ENCODE data around the gene APOOL. TPM values are rescaled to one million over a fixed set of nuclear protein-coding genes. Genes with fewer than 3 reads are reported as not detected.

The APOOL gene
- total RNA-seq, 1 experiment from 2014 or later = 21.7 TPM

DNA sequence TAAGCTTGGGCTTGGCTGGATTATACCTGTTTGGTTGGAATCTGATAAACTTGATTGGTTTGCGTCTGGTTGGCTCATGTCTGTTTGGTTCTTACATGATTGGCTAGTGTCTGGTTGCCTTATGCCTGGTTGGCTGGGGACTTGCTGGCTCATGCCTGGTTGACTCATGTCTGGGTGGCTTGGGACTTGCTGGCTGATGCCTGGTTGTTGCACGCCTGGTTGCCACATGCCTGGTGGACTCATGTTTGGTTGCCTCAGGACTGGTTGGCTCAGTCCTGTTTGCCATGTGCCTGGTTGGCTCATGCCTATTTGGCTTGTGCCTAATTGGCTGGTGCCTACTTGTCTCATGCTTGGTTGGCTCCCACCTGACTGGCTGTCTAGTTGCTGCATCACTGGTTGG, 104.5 kb downstream of the APOOL start:
- H3K4me2 ChIP-seq = no peak overlapping the region
- no peaks in the 10 kb centered on the region for H3K27me3 ChIP-seq (ENCODE audit: insufficient read depth, low read depth)
- POLR2A ChIA-PET (ENCODE audit: unreplicated experiment) = no interaction called here
- no peaks in the 10 kb centered on the region for H3K36me3 ChIP-seq (ENCODE audit: low read depth)
- TF ChIP-seq, protein P1, sequence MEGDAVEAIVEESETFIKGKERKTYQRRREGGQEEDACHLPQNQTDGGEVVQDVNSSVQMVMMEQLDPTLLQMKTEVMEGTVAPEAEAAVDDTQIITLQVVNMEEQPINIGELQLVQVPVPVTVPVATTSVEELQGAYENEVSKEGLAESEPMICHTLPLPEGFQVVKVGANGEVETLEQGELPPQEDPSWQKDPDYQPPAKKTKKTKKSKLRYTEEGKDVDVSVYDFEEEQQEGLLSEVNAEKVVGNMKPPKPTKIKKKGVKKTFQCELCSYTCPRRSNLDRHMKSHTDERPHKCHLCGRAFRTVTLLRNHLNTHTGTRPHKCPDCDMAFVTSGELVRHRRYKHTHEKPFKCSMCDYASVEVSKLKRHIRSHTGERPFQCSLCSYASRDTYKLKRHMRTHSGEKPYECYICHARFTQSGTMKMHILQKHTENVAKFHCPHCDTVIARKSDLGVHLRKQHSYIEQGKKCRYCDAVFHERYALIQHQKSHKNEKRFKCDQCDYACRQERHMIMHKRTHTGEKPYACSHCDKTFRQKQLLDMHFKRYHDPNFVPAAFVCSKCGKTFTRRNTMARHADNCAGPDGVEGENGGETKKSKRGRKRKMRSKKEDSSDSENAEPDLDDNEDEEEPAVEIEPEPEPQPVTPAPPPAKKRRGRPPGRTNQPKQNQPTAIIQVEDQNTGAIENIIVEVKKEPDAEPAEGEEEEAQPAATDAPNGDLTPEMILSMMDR (conservative IDR thresholded peaks at IDR 0.05) = no peak
- no peak for TF ChIP-seq EZH2 (IDR thresholded peaks at IDR 0.05; ENCODE audit: low read depth)
- H3K9me3 ChIP-seq (ENCODE audit: insufficient read depth, low read depth) = no peaks in the 10 kb centered on the region
- intact Hi-C loops (cut with micrococcal nuclease; ENCODE audit: unreplicated experiment) = no loop called here
- CTCF ChIA-PET = no interaction called here
- H3K4me1 ChIP-seq (replicated peaks; ENCODE audit: insufficient read depth) = no peaks in the 10 kb centered on the region
- no TSS peak for BruUV-seq (replicated peaks)
- no peaks in the 10 kb centered on the region for H3K9me2 ChIP-seq (ENCODE audit: insufficient read depth)
- no peak overlapping the region for H2AFZ ChIP-seq
- H3K27ac ChIP-seq = no peak overlapping the region
- H3K4me3 ChIP-seq = no peak overlapping the region
- no peaks in the 10 kb centered on the region for H3F3A ChIP-seq (ENCODE audit: insufficient read depth, low read depth)
- DNase-seq = no peak
- no peaks in the 10 kb centered on the region for H4K20me1 ChIP-seq (ENCODE audit: insufficient read depth)
- H3K79me2 ChIP-seq (ENCODE audit: low read depth) = no peaks in the 10 kb centered on the region

DNA sequence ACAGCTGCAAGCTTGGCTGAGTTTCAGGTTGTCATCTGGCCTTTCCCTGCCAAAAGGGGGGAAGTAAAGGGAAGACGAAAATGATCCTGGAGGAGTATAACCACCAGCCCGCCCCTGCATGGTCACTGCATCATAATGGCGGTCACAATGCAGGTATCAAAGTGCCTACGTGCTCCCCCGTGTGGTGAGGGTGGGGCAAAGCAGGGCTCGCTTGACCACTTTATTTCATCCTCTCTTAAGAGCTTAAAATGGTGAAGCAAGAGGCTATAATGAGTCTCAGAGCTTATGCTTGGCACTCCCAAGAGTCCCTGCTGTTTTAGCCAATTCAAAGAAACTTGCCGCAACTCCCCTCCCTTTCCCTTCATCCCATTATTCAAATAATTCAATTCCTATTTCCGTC, 105.6 kb downstream of the APOOL start:
- BruUV-seq (replicated peaks) = no TSS peak
- Histone ChIP-seq H2AFZ (no peak overlapping the region), H3K9me2 (ENCODE audit: insufficient read depth) (no peaks in the 10 kb centered on the region), H3K4me2 (no peak overlapping the region), H3K27ac (no peak overlapping the region), H3K4me1 (replicated peaks; ENCODE audit: insufficient read depth) (no peaks in the 10 kb centered on the region), H3K9me3 (ENCODE audit: insufficient read depth, low read depth) (no peaks in the 10 kb centered on the region), H3K27me3 (ENCODE audit: insufficient read depth, low read depth) (no peaks in the 10 kb centered on the region), H3K36me3 (ENCODE audit: low read depth) (no peaks in the 10 kb centered on the region), H3K79me2 (ENCODE audit: low read depth) (no peaks in the 10 kb centered on the region), H3K4me3 (no peak overlapping the region), H3F3A (ENCODE audit: insufficient read depth, low read depth) (no peaks in the 10 kb centered on the region), H4K20me1 (ENCODE audit: insufficient read depth) (no peaks in the 10 kb centered on the region)
- POLR2A ChIA-PET (ENCODE audit: unreplicated experiment) = no interaction called here
- DNase-seq = peak in 1 of 2 experiments; percentile 7
- TF ChIP-seq EZH2 (IDR thresholded peaks at IDR 0.05; ENCODE audit: low read depth) = no peak
- TF ChIP-seq, protein P1 (conservative IDR thresholded peaks at IDR 0.05) = peak; percentile 61
- intact Hi-C loops (cut with micrococcal nuclease; ENCODE audit: unreplicated experiment) = no loop called here
- CTCF ChIA-PET = no interaction called here

DNA sequence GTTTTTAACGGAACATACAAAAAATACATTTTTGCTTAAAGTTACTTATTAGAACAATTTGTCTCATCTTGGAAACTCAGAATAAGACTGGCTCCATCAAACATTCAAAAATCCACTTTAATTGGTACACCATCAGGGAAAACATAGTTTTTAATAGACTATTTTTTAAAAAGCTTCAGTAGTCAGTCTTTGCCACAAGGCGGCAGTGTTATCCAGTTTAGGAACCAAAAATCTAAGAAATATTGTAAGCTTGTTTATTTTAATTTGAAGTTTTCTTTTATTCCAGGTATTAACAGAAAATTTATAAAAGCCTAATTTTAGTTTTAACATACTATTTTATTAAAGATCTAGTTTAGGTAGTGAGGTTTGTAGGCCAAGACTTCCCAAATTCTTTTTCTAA, 107.7 kb downstream of the APOOL start:
- Histone ChIP-seq H2AFZ (no peak overlapping the region), H3K4me3 (no peak overlapping the region), H3K9me2 (ENCODE audit: insufficient read depth) (no peaks in the 10 kb centered on the region), H4K20me1 (ENCODE audit: insufficient read depth) (no peaks in the 10 kb centered on the region), H3K27me3 (ENCODE audit: insufficient read depth, low read depth) (no peaks in the 10 kb centered on the region), H3K27ac (no peak overlapping the region), H3K9me3 (ENCODE audit: insufficient read depth, low read depth) (no peaks in the 10 kb centered on the region), H3K36me3 (ENCODE audit: low read depth) (no peaks in the 10 kb centered on the region), H3F3A (ENCODE audit: insufficient read depth, low read depth) (no peaks in the 10 kb centered on the region), H3K79me2 (ENCODE audit: low read depth) (no peaks in the 10 kb centered on the region), H3K4me2 (no peak overlapping the region), H3K4me1 (replicated peaks; ENCODE audit: insufficient read depth) (no peaks in the 10 kb centered on the region)
- intact Hi-C loops (cut with micrococcal nuclease; ENCODE audit: unreplicated experiment) = loop anchor here (5.0 kb wide), 1 partner anchor 436 kb away; no protein-coding TSS in a partner anchor
- BruUV-seq (replicated peaks) = no TSS peak
- TF ChIP-seq, protein P1 (conservative IDR thresholded peaks at IDR 0.05) = peak; percentile 76
- TF ChIP-seq EZH2 (IDR thresholded peaks at IDR 0.05; ENCODE audit: low read depth) = no peak
- CTCF ChIA-PET = interaction anchor here (0.6 kb wide), 1 partner anchor 1929 kb away, joined by 3 read pairs; no protein-coding TSS in a partner anchor
- DNase-seq = no peak
- POLR2A ChIA-PET (ENCODE audit: unreplicated experiment) = no interaction called here
